ENCODE results near the gene HEPN1. TPM values are rescaled to one million over a fixed set of nuclear protein-coding genes. Genes with fewer than 3 reads are reported as not detected.

The HEPN1 gene
- total and polyA plus RNA-seq, 2 experiments from 2014 or later: not detected

DNA sequence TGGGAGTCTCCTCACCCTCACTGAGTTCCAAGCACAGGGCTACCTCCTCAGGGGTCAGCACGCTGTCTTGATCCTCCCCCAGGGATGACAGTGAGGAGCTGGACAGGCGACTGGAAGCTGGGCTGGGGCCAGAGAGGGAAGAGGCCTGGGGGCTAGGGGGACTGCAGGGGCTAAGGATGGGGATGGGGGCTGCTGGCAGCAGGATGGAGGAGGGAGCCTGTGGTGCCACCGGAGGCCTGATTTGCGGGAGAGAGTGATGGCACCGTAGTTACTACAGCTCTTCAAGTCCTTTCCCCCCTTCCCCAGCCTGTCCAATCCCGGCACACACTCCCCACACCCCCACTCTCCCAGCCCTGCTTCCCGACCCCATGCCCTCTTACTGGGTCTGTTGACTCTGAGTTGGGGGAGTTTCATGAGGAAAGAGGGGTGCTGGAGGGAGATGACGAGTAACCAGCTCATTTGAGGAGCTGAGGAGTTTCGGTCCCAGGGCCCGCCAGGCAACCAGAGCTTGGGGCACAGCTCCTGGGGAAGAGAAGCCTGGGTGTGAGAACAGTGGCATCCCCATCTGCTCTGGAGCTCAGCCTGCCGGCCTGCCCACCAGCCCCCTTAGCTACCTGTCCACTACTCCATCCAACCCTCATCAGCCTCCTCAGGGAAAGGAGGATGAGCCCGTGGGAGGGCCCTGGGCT, 31.9 kb upstream of the HEPN1 start (continued):
- TF ChIP-seq, protein P1, sequence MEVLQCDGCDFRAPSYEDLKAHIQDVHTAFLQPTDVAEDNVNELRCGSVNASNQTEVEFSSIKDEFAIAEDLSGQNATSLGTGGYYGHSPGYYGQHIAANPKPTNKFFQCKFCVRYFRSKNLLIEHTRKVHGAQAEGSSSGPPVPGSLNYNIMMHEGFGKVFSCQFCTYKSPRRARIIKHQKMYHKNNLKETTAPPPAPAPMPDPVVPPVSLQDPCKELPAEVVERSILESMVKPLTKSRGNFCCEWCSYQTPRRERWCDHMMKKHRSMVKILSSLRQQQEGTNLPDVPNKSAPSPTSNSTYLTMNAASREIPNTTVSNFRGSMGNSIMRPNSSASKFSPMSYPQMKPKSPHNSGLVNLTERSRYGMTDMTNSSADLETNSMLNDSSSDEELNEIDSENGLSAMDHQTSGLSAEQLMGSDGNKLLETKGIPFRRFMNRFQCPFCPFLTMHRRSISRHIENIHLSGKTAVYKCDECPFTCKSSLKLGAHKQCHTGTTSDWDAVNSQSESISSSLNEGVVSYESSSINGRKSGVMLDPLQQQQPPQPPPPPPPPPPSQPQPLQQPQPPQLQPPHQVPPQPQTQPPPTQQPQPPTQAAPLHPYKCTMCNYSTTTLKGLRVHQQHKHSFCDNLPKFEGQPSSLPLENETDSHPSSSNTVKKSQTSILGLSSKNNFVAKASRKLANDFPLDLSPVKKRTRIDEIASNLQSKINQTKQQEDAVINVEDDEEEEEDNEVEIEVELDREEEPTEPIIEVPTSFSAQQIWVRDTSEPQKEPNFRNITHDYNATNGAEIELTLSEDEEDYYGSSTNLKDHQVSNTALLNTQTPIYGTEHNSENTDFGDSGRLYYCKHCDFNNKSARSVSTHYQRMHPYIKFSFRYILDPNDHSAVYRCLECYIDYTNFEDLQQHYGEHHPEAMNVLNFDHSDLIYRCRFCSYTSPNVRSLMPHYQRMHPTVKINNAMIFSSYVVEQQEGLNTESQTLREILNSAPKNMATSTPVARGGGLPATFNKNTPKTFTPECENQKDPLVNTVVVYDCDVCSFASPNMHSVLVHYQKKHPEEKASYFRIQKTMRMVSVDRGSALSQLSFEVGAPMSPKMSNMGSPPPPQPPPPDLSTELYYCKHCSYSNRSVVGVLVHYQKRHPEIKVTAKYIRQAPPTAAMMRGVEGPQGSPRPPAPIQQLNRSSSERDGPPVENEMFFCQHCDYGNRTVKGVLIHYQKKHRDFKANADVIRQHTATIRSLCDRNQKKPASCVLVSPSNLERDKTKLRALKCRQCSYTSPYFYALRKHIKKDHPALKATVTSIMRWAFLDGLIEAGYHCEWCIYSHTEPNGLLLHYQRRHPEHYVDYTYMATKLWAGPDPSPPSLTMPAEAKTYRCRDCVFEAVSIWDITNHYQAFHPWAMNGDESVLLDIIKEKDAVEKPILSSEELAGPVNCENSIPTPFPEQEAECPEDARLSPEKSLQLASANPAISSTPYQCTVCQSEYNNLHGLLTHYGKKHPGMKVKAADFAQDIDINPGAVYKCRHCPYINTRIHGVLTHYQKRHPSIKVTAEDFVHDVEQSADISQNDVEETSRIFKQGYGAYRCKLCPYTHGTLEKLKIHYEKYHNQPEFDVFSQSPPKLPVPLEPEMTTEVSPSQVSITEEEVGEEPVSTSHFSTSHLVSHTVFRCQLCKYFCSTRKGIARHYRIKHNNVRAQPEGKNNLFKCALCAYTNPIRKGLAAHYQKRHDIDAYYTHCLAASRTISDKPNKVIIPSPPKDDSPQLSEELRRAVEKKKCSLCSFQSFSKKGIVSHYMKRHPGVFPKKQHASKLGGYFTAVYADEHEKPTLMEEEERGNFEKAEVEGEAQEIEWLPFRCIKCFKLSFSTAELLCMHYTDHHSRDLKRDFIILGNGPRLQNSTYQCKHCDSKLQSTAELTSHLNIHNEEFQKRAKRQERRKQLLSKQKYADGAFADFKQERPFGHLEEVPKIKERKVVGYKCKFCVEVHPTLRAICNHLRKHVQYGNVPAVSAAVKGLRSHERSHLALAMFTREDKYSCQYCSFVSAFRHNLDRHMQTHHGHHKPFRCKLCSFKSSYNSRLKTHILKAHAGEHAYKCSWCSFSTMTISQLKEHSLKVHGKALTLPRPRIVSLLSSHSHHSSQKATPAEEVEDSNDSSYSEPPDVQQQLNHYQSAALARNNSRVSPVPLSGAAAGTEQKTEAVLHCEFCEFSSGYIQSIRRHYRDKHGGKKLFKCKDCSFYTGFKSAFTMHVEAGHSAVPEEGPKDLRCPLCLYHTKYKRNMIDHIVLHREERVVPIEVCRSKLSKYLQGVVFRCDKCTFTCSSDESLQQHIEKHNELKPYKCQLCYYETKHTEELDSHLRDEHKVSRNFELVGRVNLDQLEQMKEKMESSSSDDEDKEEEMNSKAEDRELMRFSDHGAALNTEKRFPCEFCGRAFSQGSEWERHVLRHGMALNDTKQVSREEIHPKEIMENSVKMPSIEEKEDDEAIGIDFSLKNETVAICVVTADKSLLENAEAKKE (CRISPR knock-in tag; IDR thresholded peaks at IDR 0.05): no peak
- TF ChIP-seq EZH2phosphoT487 (IDR thresholded peaks at IDR 0.05; ENCODE audit: unreplicated experiment) (no peak), ZNF331 (CRISPR knock-in tag; IDR thresholded peaks at IDR 0.05; ENCODE audit: low read depth) (no peak)

DNA sequence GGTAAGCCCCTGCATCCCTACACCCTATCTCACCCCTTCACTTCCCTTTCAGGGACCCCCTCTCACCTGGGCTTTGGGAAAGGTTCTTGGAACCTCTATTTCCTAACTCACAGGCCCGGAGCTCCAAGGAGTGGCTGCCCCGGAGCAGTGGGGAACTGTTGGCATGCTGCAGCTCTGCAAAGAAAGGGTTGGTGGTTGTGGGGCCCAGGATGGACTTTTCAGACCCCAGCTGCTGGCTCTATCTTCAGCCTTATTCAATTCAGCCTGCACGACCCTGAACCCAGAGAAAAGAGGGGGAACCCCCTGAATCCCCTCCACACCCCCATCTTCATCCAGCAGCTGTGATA, 31.4 kb upstream of the HEPN1 start:
- Histone ChIP-seq H3K4me2 (no peak overlapping the region), H3K36me3 (ENCODE audit: insufficient read depth) (no peaks in the 10 kb centered on the region), H3K9me2 (ENCODE audit: insufficient read depth) (peaks cover 5% of the 10 kb centered on the region; the same call in 1 of the 2 replicates), H3K4me1 (ENCODE audit: insufficient read depth) (no peaks in the 10 kb centered on the region), H3F3A (replicated peaks; ENCODE audit: low read depth) (no peaks in the 10 kb centered on the region), H3K27ac (ENCODE audit: low read depth) (no peak overlapping the region), H3K4me3 (no peak overlapping the region), H3K79me2 (replicated peaks; ENCODE audit: insufficient read depth) (no peaks in the 10 kb centered on the region), H4K20me1 (replicated peaks; ENCODE audit: insufficient read depth) (no peaks in the 10 kb centered on the region), H3K27me3 (ENCODE audit: insufficient read depth) (0 out of 2 replicates have a peak, but pooled peaks cover 10% of the 10 kb centered on the region), H2AFZ (no peak overlapping the region)
- Mint-ChIP-seq H3K36me3 (ENCODE audit: low read depth) (no peaks in the 10 kb centered on the region; the same call in 2 of the 3 replicates), H3K27ac (no peak overlapping the region), H3K4me3 (no peak overlapping the region), H3K9me3 (no peaks in the 10 kb centered on the region; the same call in 2 of the 3 replicates), H3K27me3 (ENCODE audit: insufficient read depth, low read depth, poor library complexity) (peaks cover 6% of the 10 kb centered on the region), H3K4me1 (peaks cover 2% of the 10 kb centered on the region)
- no peak for ATAC-seq
- DNase-seq (ENCODE audit: low spot score): no peak
- TF ChIP-seq, protein P1 (CRISPR knock-in tag; IDR thresholded peaks at IDR 0.05): no peak
- TF ChIP-seq CREB1 (CRISPR knock-in tag; IDR thresholded peaks at IDR 0.05; ENCODE audit: low read depth): no peak
- no peak for TF ChIP-seq EZH2phosphoT487 (IDR thresholded peaks at IDR 0.05; ENCODE audit: unreplicated experiment)
- TF ChIP-seq, protein P2, sequence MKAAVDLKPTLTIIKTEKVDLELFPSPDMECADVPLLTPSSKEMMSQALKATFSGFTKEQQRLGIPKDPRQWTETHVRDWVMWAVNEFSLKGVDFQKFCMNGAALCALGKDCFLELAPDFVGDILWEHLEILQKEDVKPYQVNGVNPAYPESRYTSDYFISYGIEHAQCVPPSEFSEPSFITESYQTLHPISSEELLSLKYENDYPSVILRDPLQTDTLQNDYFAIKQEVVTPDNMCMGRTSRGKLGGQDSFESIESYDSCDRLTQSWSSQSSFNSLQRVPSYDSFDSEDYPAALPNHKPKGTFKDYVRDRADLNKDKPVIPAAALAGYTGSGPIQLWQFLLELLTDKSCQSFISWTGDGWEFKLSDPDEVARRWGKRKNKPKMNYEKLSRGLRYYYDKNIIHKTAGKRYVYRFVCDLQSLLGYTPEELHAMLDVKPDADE (IDR thresholded peaks at IDR 0.05): no peak
- TF ChIP-seq NANOG (IDR thresholded peaks at IDR 0.05; ENCODE audit: borderline replicate concordance): no peak
- TF ChIP-seq ZNF331 (CRISPR knock-in tag; IDR thresholded peaks at IDR 0.05; ENCODE audit: low read depth): no peak

Measured in GM23338 (cell line).